Right lobe of liver (tissue), 6 donors: ENCODE measurements around the gene POLR1C. TPM values are rescaled to one million over a fixed set of nuclear protein-coding genes. Genes with fewer than 3 reads are reported as not detected.

Experiments
- ATAC-seq, 4 donors: fragments of 200-7000 bp; cut with Tn5 transposase; one replicate each; pipeline ENCODE4 v1.9.1; 2020; ENCODE audit warnings: mild to moderate bottlenecking in 4 of 4, moderate library complexity in 4 of 4
- DNase-seq, 3 donors: peaks; one replicate each; pipeline ENCODE4 v3.0.0-alpha.2; 2020
- H3K27ac ChIP-seq, 3 donors: fragments of 200-600 bp; one replicate each; pipeline ENCODE4 v1.8.0; 2022
- H3K27me3 ChIP-seq, 2 donors: fragments of 200-600 bp; one replicate each; pipeline ENCODE4 v1.8.0; 2022
- H3K36me3 ChIP-seq, 4 donors: fragments of 200-600 bp; sonication (generic) in 1 of 4; one replicate each; pipeline versions ENCODE4 v1.5.1 to v1.8.0; 2017 to 2022; ENCODE audit warnings: control low read depth in 1 of 4
- H3K4me1 ChIP-seq, 4 donors: fragments of 200-600 bp; sonication (generic) in 1 of 4; one replicate each; pipeline versions ENCODE4 v1.5.1 to v1.8.0; 2017 to 2022; ENCODE audit warnings: control low read depth in 1 of 4
- H3K4me3 ChIP-seq, 3 donors: fragments of 200-600 bp; one replicate each; pipeline ENCODE4 v1.8.0; 2022
- H3K9me3 ChIP-seq, 4 donors: fragments of 200-600 bp; sonication (generic) in 1 of 4; one replicate each; pipeline versions ENCODE4 v1.5.1 to v1.8.0; 2017 to 2022; ENCODE audit warnings: control low read depth in 1 of 4
- POLR2A ChIP-seq: fragments of 450-650 bp; IDR thresholded peaks from one replicate; pipeline ENCODE4 v1.6.1; 2017; ENCODE audit warnings: antibody characterized with exemption, mild to moderate bottlenecking
- WGBS: methylation state at CpG from one replicate; pipeline ENCODE4 v1.1.6; 2018; ENCODE audit warnings: low coverage, low lambda C conversion rate; ENCODE audit not compliant: insufficient coverage; ENCODE audit errors: missing lambda C conversion rate; 5-methylcytosine and 5-hydroxymethylcytosine counted together
- intact Hi-C, 2 donors: fragments of 100-400 bp; cut with DNase I; formaldehyde crosslinking; loops; one replicate each; pipeline versions ENCODE4 v1.11.2 to v1.14.1; 2022
- total RNA-seq, 6 experiments: library from RNA; depleted of rRNA in 2 of 6; stranded (reverse); fragments of >200 nt in 2 of 6; fragmentation: NEBNext Ultra II Directional in 3 of 6; extraction: Animal tissue kit (Norgen Biotek cat#: 25700) in 3 of 6; gene quantifications; one replicate each; pipeline versions ENCODE4 v1.1.0 to v1.2.4, GENCODE V29; 2016 to 2023
- TF ChIP-seq, protein P1 (sequence below), 4 donors: fragments of 200-600 bp in 3 of 4; fragments of 450-650 bp in 1 of 4; IDR thresholded peaks; one replicate each; pipeline versions ENCODE4 v1.5.1 to v1.8.0; 2016 to 2022; ENCODE audit warnings: antibody characterized with exemption in 4 of 4, mild to moderate bottlenecking in 2 of 4
- donor health status: DM: no; HTN: yes; CAD: no.
- donor health status: DM: no; HTN: no; CAD: no.
- donor health status: DM: no; HTN: no; CAD: no.
- donor health status: DM: no; HTN: yes; CAD: no.
- donor health status: DM: no; HTN: yes; CAD: no.

POLR1C gene
- total RNA-seq, 6 experiments from 2014 or later, result 12.2 to 17.7 (median 14.1) TPM

DNA sequence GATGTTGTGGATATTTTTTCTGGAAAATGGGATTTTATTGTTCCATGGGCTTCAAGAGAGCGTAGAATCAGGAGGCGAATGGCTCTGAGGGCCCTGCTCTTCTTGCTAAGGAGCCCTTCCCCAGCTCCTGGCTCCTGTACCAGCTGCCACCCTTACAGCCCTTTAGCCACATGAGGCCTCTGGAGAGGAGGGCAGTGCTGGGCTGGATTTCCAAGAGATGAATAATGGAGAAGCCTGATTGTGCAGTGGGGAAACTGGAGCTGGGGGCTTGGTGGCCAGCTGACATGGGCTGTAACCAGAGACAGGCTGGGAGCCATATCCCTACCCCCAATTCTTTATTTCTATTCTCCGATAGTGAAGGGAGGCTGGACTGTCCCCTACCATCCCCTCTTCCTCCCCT lies 16.0 kb upstream of the POLR1C start:
- no peaks in the 10 kb centered on the region for H3K9me3 ChIP-seq
- peaks cover 0 to 53% (median 9%) of the 10 kb centered on the region in 4 donors for H3K36me3 ChIP-seq
- no peak for TF ChIP-seq POLR2A
- TF ChIP-seq, protein P1, sequence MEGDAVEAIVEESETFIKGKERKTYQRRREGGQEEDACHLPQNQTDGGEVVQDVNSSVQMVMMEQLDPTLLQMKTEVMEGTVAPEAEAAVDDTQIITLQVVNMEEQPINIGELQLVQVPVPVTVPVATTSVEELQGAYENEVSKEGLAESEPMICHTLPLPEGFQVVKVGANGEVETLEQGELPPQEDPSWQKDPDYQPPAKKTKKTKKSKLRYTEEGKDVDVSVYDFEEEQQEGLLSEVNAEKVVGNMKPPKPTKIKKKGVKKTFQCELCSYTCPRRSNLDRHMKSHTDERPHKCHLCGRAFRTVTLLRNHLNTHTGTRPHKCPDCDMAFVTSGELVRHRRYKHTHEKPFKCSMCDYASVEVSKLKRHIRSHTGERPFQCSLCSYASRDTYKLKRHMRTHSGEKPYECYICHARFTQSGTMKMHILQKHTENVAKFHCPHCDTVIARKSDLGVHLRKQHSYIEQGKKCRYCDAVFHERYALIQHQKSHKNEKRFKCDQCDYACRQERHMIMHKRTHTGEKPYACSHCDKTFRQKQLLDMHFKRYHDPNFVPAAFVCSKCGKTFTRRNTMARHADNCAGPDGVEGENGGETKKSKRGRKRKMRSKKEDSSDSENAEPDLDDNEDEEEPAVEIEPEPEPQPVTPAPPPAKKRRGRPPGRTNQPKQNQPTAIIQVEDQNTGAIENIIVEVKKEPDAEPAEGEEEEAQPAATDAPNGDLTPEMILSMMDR (IDR thresholded peaks at IDR 0.05), result no peak
- DNase-seq (no peak), ATAC-seq (no peak)
- no peaks in the 10 kb centered on the region for H3K27me3 ChIP-seq
- H3K27ac ChIP-seq, result no peak overlapping the region
- WGBS, result 100% methylated on average over 3 of the region's 3 CpGs
- H3K4me1 ChIP-seq, result peaks cover 0 to 13% (median 7%) of the 10 kb centered on the region in 4 donors
- no peak overlapping the region for H3K4me3 ChIP-seq
- intact Hi-C loops, result no loop called here

DNA sequence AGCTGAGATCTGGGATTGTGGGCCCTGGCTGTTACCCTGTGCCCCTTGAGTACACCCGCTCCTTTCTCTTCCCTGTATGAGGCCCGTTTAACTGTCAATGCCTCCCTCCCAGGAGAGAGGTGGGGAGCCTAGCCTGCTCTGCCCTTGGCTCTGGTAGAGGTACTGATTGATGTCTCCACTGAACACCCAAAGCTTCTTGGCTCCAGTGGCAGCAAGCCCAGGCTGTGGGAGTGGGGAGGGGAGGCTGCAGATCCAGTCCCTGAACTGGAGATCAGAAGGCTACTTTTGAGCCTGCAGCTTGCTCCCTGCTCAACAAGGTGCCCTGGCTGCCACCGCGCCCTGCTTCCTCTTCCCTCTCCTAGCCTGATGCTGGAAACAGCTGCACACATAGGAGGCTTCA lies 14.2 kb upstream of the POLR1C start:
- Histone ChIP-seq H3K27ac (no peak overlapping the region), H3K27me3 (no peaks in the 10 kb centered on the region), H3K4me1 (peaks cover 0 to 17% (median 7%) of the 10 kb centered on the region in 4 donors), H3K9me3 (no peaks in the 10 kb centered on the region), H3K4me3 (no peak overlapping the region), H3K36me3 (peaks cover 0 to 52% (median 9%) of the 10 kb centered on the region in 4 donors)
- WGBS, result 100% methylated on average over 4 of the region's 4 CpGs
- ATAC-seq (no peak), DNase-seq (no peak)
- TF ChIP-seq, protein P1 (IDR thresholded peaks at IDR 0.05), result no peak
- no peak for TF ChIP-seq POLR2A
- intact Hi-C loops, result no loop called here

DNA sequence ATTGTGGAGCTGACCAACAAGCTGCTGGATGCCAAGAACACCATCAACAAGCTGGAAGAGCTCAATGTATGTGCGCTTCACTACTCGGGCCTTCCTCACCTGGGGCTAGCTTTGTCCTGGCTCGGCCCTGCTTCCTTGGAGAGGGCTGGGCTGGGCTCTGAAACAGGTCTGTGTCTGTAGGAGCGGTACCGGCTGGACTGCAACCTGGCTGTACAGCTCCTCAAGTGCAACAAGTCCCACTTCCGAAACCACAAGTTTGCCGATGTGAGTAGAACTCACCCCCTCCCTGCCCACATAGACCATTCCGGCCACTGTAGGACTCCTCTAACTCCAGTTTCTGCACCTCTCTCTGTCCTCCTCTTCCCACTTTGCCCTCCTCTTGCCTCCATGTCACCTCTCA lies 13.4 kb upstream of the POLR1C start:
- TF ChIP-seq, protein P1 (IDR thresholded peaks at IDR 0.05), result no peak
- no peak for TF ChIP-seq POLR2A
- Histone ChIP-seq H3K9me3 (no peaks in the 10 kb centered on the region), H3K4me3 (no peak overlapping the region), H3K27ac (no peak overlapping the region), H3K4me1 (peaks cover 0 to 17% (median 7%) of the 10 kb centered on the region in 4 donors), H3K36me3 (peaks cover 0 to 48% (median 9%) of the 10 kb centered on the region in 4 donors), H3K27me3 (no peaks in the 10 kb centered on the region)
- intact Hi-C loops, result no loop called here
- DNase-seq (no peak), ATAC-seq (no peak)
- WGBS, result no CpG with 5 or more reads among the region's 8 CpGs

DNA sequence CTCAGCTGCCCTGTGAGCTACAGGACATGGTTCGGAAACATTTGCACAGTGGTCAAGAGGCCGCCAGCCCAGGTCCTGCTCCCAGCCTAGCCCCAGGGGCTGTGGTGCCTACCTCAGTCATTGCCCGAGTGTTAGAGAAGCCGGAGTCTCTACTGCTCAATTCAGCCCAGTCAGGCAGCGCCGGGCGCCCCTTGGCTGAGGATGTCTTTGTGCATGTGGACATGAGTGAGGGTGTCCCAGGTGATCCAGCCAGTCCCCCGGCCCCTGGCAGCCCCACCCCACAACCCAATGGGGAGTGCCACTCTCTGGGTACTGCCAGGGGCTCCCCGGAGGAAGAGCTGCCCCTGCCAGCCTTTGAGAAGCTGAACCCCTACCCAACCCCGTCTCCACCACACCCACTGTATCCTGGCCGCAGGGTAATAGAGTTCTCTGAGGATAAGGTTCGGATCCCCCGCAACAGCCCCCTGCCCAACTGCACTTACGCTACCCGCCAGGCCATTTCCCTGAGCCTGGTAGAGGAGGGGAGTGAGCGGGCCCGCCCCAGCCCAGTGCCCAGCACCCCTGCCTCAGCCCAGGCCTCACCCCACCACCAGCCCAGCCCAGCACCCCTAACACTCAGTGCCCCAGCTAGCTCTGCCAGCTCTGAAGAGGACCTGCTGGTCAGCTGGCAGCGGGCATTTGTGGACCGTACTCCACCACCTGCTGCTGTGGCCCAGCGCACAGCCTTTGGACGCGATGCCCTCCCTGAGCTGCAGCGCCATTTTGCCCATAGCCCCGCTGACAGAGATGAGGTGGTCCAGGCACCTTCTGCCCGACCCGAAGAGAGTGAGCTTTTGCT lies 11.9 kb upstream of the POLR1C start:
- 67% methylated on average over 3 of the region's 26 CpGs for WGBS
- H3K4me3 ChIP-seq, result no peak overlapping the region
- intact Hi-C loops, result loop anchor here (5.0 kb wide), 1 partner anchor 53 kb away; no protein-coding TSS in a partner anchor
- H3K27me3 ChIP-seq, result no peaks in the 10 kb centered on the region
- peaks cover 0 to 38% (median 9%) of the 10 kb centered on the region in 4 donors for H3K36me3 ChIP-seq
- H3K4me1 ChIP-seq, result peaks cover 0 to 9% (median 2%) of the 10 kb centered on the region in 4 donors
- DNase-seq, result no peak
- H3K27ac ChIP-seq, result no peak overlapping the region
- no peaks in the 10 kb centered on the region for H3K9me3 ChIP-seq
- no peak for ATAC-seq
- TF ChIP-seq, protein P1 (IDR thresholded peaks at IDR 0.05), result no peak
- TF ChIP-seq POLR2A, result no peak
